Measurements from ENCODE around the gene EMP3. TPM values are rescaled to one million over a fixed set of nuclear protein-coding genes. Genes with fewer than 3 reads are reported as not detected.
A peak's percentile ranks its signal among the peaks of the same experiment; 100 is the strongest.

EMP3 gene
- total and polyA plus RNA-seq, 9 of the 15 experiments (the other 6 are each of a cell fraction or from before 2014, with no cell fraction given): 123 to 386 (median 296) TPM

DNA sequence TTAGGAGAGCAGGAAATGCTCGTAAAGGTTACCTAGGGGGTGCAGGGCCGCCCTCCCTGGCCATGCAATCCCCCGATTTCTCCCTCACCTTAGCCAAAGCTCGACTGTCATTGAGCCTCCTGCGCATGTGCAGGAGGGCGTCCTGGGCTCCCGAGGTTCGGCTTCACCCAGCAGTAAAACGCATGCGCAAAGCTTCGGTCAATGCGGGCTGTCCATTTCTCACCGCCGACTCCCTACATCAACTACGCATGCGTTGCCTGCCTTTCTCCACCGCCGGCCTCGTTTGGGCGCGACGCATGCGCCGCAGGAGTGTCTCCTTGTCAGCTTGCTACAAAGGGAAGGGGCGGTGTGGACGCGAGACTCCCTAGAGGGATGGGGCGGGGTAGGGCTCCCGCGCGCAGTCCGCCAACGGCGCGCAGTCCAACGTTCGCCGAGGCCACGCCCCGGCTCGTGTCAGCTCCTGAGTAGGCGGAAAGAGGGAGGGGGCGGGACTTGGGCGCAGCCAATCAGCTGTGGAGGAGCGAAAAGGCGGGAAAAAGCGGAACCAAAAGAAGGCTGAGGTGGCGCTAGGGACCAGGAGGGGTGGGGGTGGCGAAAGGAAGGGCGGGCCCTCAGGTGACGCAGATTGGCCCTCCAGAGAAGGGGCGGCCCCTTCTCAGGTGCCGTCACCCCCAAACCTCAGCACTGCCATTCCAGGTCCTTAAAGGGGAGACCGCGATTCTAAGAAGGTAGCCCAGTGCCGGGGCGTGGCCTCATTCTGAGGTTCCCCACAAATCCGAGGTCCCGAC lies 38.7 kb downstream of the EMP3 start, which contains the start of the genes SYNGR4 and TMEM143 (continued):
- TF ChIP-seq ETV6 (IDR thresholded peaks at IDR 0.05; ENCODE audit: borderline replicate concordance in 1 of 2, low read depth in 2 of 2, low read length in 1 of 2) (no peak), ETV6 (CRISPR knock-in tag; IDR thresholded peaks at IDR 0.05; ENCODE audit: borderline replicate concordance) (no peak), HNRNPL (IDR thresholded peaks at IDR 0.05; ENCODE audit: low read depth, low read length) (no peak), RBM25 (IDR thresholded peaks at IDR 0.05; ENCODE audit: low read depth, low read length, severe bottlenecking) (no peak), GMEB1 (CRISPR knock-in tag; IDR thresholded peaks at IDR 0.05) (peak; percentile 68), ZNF384 (IDR thresholded peaks at IDR 0.05; ENCODE audit: low read depth, low read length) (0 out of 2 replicates have a peak, but pooled peaks have one; percentile 2), CTBP1 (IDR thresholded peaks at IDR 0.05; ENCODE audit: borderline replicate concordance) (peak; percentile 25; the same call in 1 of the 2 replicates), ZNF143 (CRISPR knock-in tag; IDR thresholded peaks at IDR 0.05) (no peak), SMARCB1 (IDR thresholded peaks at IDR 0.05; ENCODE audit: insufficient read length, low read depth) (no peak), RBBP5 (IDR thresholded peaks at IDR 0.05; ENCODE audit: borderline replicate concordance, insufficient read depth, low read length, poor library complexity, severe bottlenecking) (peak; percentile 9), XRCC3 (IDR thresholded peaks at IDR 0.05) (no peak), SMARCE1 (IDR thresholded peaks at IDR 0.05) (no peak), EP400 (IDR thresholded peaks at IDR 0.05) (peak; percentile 83), ESRRB (CRISPR knock-in tag; IDR thresholded peaks at IDR 0.05; ENCODE audit: borderline replicate concordance) (no peak), ZNF347 (CRISPR knock-in tag; IDR thresholded peaks at IDR 0.05; ENCODE audit: low read depth) (no peak), ZNF75A (CRISPR knock-in tag; IDR thresholded peaks at IDR 0.05) (no peak), TEAD4 (IDR thresholded peaks at IDR 0.05; ENCODE audit: low read length) (peak; percentile 10; the same call in 1 of the 2 replicates), TEAD4 (CRISPR knock-in tag; IDR thresholded peaks at IDR 0.05; ENCODE audit: borderline replicate concordance) (no peak), TRIM25 (IDR thresholded peaks at IDR 0.05; ENCODE audit: borderline replicate concordance) (no peak), KLF10 (CRISPR knock-in tag; IDR thresholded peaks at IDR 0.05) (no peak), KDM2B (CRISPR knock-in tag; IDR thresholded peaks at IDR 0.05) (no peak), STAG1 (CRISPR knock-in tag; IDR thresholded peaks at IDR 0.05; ENCODE audit: borderline replicate concordance) (no peak), POLR3G (IDR thresholded peaks at IDR 0.05; ENCODE audit: extremely low read depth, insufficient read length, insufficient replicate concordance) (no peak), SAFB2 (IDR thresholded peaks at IDR 0.05; ENCODE audit: borderline replicate concordance, low read depth, low read length, severe bottlenecking) (no peak), STAT5B (CRISPR knock-in tag; IDR thresholded peaks at IDR 0.05) (no peak), MCM7 (IDR thresholded peaks at IDR 0.05) (no peak), LCOR (CRISPR knock-in tag; IDR thresholded peaks at IDR 0.05) (peak; percentile 87), HDAC8 (tag; IDR thresholded peaks at IDR 0.05) (no peak)

Measured in K562 (cell line).